Left renal cortex interstitium (tissue), 4 donors: ENCODE data around the gene CFAP206. TPM values are rescaled to one million over a fixed set of nuclear protein-coding genes. Genes with fewer than 3 reads are reported as not detected.
"Not testable (repeated sequence)": the region's sequence is repeated elsewhere in the genome, so short reads cannot be mapped to it uniquely, and the experiment has no call there.

Experiments used
- DNase-seq, 4 donors: peaks; one replicate each; pipeline ENCODE4 v3.0.0-alpha.2; 2013; ENCODE audit warnings: low read depth in 4 of 4, low spot score in 2 of 4, missing footprints in 1 of 4
- polyA plus RNA-seq, 4 donors: library from polyadenylated mRNA; unstranded; fragments of 120-200 nt; gene quantifications; one replicate each; pipeline ENCODE4 v1.2.1, GENCODE V29; 2013; ENCODE audit not compliant: insufficient read length in 4 of 4

Gene CFAP206
- polyA plus RNA-seq, 4 donors = 2.8 to 4.0 (median 3.5) TPM

- no peak for DNase-seq
These were observed 11.5 kb downstream of the CFAP206 start for GRCh38 chr6:87419266-87419665.

- no peak for DNase-seq
These were observed 12.6 kb downstream of the CFAP206 start for GRCh38 chr6:87420360-87420759.

- DNase-seq = no peak
These were observed 13.8 kb downstream of the CFAP206 start for GRCh38 chr6:87421576-87421975.

GRCh38 chr6:87426789-87427188 lies 19.0 kb downstream of the CFAP206 start:
- DNase-seq = no peak

GRCh38 chr6:87430499-87430898 lies 22.7 kb downstream of the CFAP206 start:
- no peak for DNase-seq

GRCh38 chr6:87431263-87431662 lies 23.5 kb downstream of the CFAP206 start:
- DNase-seq = no peak

GRCh38 chr6:87436435-87436834 lies 28.7 kb downstream of the CFAP206 start:
- DNase-seq = peak; percentile 47 to 77 (median 58)

- DNase-seq = no peak
These were observed 33.9 kb downstream of the CFAP206 start for GRCh38 chr6:87441711-87442110.

GRCh38 chr6:87444362-87444761 lies 36.6 kb downstream of the CFAP206 start:
- DNase-seq = no peak

- no peak for DNase-seq
These were observed 57.3 kb downstream of the CFAP206 start for GRCh38 chr6:87465051-87465450.

- DNase-seq = peak; percentile 75 to 94 (median 83)
These were observed 65.0 kb downstream of the CFAP206 start, which contains the start of gene SLC35A1 for GRCh38 chr6:87472525-87473418. TSS of gene SLC35A1 (plus strand) at chr6:87472974. CDS start at chr6:87473004, 30 bp downstream.

- peak in 2 of 4 donors; percentile 1 to 36 for DNase-seq
These were observed 65.7 kb downstream of the CFAP206 start for GRCh38 chr6:87473419-87473903.

GRCh38 chr6:87481931-87482330 lies 74.2 kb downstream of the CFAP206 start:
- DNase-seq = no peak

- no peak for DNase-seq
These were observed 74.6 kb downstream of the CFAP206 start for GRCh38 chr6:87482366-87482765.

- no peak for DNase-seq
These were observed 76.2 kb downstream of the CFAP206 start for GRCh38 chr6:87483929-87484328.

GRCh38 chr6:87484491-87484890 lies 76.7 kb downstream of the CFAP206 start:
- no peak for DNase-seq

- DNase-seq = no peak
These were observed 79.8 kb downstream of the CFAP206 start for GRCh38 chr6:87487555-87487954.

GRCh38 chr6:87489326-87489725 lies 81.6 kb downstream of the CFAP206 start:
- not testable (repeated sequence) for DNase-seq

GRCh38 chr6:87494761-87495422 lies 87.1 kb downstream of the CFAP206 start:
- no peak for DNase-seq

GRCh38 chr6:87498048-87498447 lies 90.3 kb downstream of the CFAP206 start:
- DNase-seq = no peak

GRCh38 chr6:87501809-87502572 lies 94.2 kb downstream of the CFAP206 start:
- DNase-seq = no peak
